GM23338 (cell line): ENCODE results near the gene RNF217. TPM values are rescaled to one million over a fixed set of nuclear protein-coding genes. Genes with fewer than 3 reads are reported as not detected.

Source experiments
- ATAC-seq: fragments of 200-7000 bp; cut with Tn5 transposase; 3 replicates; pipeline ENCODE4 v1.9.1; 2020
- DNase-seq: peaks from one replicate; pipeline ENCODE4 v3.0.0-alpha.2; 2015; ENCODE audit warnings: low spot score
- H2AFZ ChIP-seq: fragments of 200-600 bp; sonication (generic); 2 replicates; pipeline ENCODE4 v1.8.0; 2016; ENCODE audit warnings: antibody characterized with exemption, mild to moderate bottlenecking, moderate library complexity
- H3F3A ChIP-seq: fragments of 200-600 bp; sonication (generic); replicated peaks from 2 replicates; pipeline ENCODE4 v1.8.0; 2017; ENCODE audit warnings: antibody characterized with exemption, mixed run types, low read depth
- H3K27ac ChIP-seq: fragments of 200-600 bp; sonication (generic); 2 replicates; pipeline ENCODE4 v1.6.1; 2016; ENCODE audit warnings: low read depth
- H3K27me3 ChIP-seq: fragments of 200-600 bp; sonication (generic); 2 replicates; pipeline ENCODE4 v1.8.0; 2016; ENCODE audit warnings: mild to moderate bottlenecking, mixed run types, moderate library complexity; ENCODE audit not compliant: insufficient read depth
- H3K36me3 ChIP-seq: fragments of 200-600 bp; sonication (generic); 2 replicates; pipeline ENCODE4 v1.8.0; 2016; ENCODE audit warnings: mild to moderate bottlenecking; ENCODE audit not compliant: insufficient read depth
- H3K4me1 ChIP-seq: fragments of 200-600 bp; sonication (generic); 2 replicates; pipeline ENCODE4 v1.8.0; 2016; ENCODE audit warnings: mild to moderate bottlenecking, moderate library complexity; ENCODE audit not compliant: insufficient read depth
- H3K4me2 ChIP-seq: fragments of 200-600 bp; sonication (generic); 2 replicates; pipeline ENCODE4 v1.7.1; 2017; ENCODE audit warnings: mixed run types
- H3K4me3 ChIP-seq: fragments of 200-600 bp; sonication (generic); 2 replicates; pipeline ENCODE4 v1.6.1; 2016; ENCODE audit warnings: mixed run types
- H3K79me2 ChIP-seq: fragments of 200-600 bp; sonication (generic); replicated peaks from 2 replicates; pipeline ENCODE4 v1.8.0; 2017; ENCODE audit warnings: mild to moderate bottlenecking; ENCODE audit not compliant: insufficient read depth
- H3K9me2 ChIP-seq: fragments of 200-600 bp; sonication (generic); 2 replicates; pipeline ENCODE4 v1.8.0; 2017; ENCODE audit not compliant: insufficient read depth
- H4K20me1 ChIP-seq: fragments of 200-600 bp; sonication (generic); replicated peaks from 2 replicates; pipeline ENCODE4 v1.8.0; 2017; ENCODE audit warnings: mild to moderate bottlenecking; ENCODE audit not compliant: insufficient read depth
- H3K27ac Mint-ChIP-seq: 2 replicates; pipeline ENCODE4 v1.8.0; 2020; ENCODE audit warnings: inconsistent platforms, mild to moderate bottlenecking, moderate library complexity, mixed read lengths
- H3K27me3 Mint-ChIP-seq: 3 replicates; pipeline ENCODE4 v1.8.0; 2022; ENCODE audit warnings: low read depth, mild to moderate bottlenecking, moderate library complexity, mixed read lengths, inconsistent platforms; ENCODE audit not compliant: insufficient read depth, poor library complexity
- H3K36me3 Mint-ChIP-seq: 3 replicates; pipeline ENCODE4 v1.8.0; 2021; ENCODE audit warnings: low read depth, mild to moderate bottlenecking, inconsistent platforms, moderate library complexity, mixed read lengths
- H3K4me1 Mint-ChIP-seq: 3 replicates; pipeline ENCODE4 v1.8.0; 2020; ENCODE audit warnings: mild to moderate bottlenecking, inconsistent platforms, mixed read lengths
- H3K4me3 Mint-ChIP-seq: 3 replicates; pipeline ENCODE4 v1.8.0; 2021; ENCODE audit warnings: moderate library complexity, mild to moderate bottlenecking, inconsistent platforms, mixed read lengths
- H3K9me3 Mint-ChIP-seq: 3 replicates; pipeline ENCODE4 v1.8.0; 2020; ENCODE audit warnings: moderate library complexity, mild to moderate bottlenecking, inconsistent platforms, mixed read lengths
- EZH2 ChIP-seq: fragments of 200-600 bp; sonication (generic); IDR thresholded peaks from one replicate; pipeline ENCODE4 v1.8.0; 2017; ENCODE audit warnings: antibody characterized with exemption, mild to moderate bottlenecking, low read depth; ENCODE audit not compliant: unreplicated experiment
- EZH2phosphoT487 ChIP-seq: fragments of 200-600 bp; sonication (generic); IDR thresholded peaks from one replicate; pipeline ENCODE4 v1.8.1; 2018; ENCODE audit warnings: antibody characterized with exemption; ENCODE audit not compliant: unreplicated experiment
- JUNB ChIP-seq: IDR thresholded peaks from one replicate; pipeline ENCODE4 v1.6.1; 2016; ENCODE audit warnings: antibody characterized with exemption; ENCODE audit not compliant: unreplicated experiment
- POLR2AphosphoS5 ChIP-seq: IDR thresholded peaks from 2 replicates; pipeline ENCODE4 v1.6.1; 2016; ENCODE audit warnings: antibody characterized with exemption, low read depth
- STAT1 ChIP-seq: IDR thresholded peaks from one replicate; pipeline ENCODE4 v1.6.1; 2016; ENCODE audit warnings: antibody characterized with exemption; ENCODE audit not compliant: unreplicated experiment
- ZNF114 ChIP-seq: fragments of 250-450 bp; sonication (Bioruptor Pico); IDR thresholded peaks from 2 replicates; pipeline ENCODE4 v1.5.0; 2020; ENCODE audit warnings: mild to moderate bottlenecking, moderate library complexity
- polyA plus RNA-seq: library from polyadenylated mRNA; unstranded; fragments of >200 nt; fragmentation: Nextera tagmentation; extraction: Ambion mirVana; gene quantifications from 2 replicates; pipeline ENCODE4 v1.2.1, GENCODE V29; 2016
- total RNA-seq: library from RNA; depleted of rRNA; stranded (reverse); fragments of >200 nt; shearing (Covaris generic); gene quantifications from 2 replicates; pipeline ENCODE4 v1.2.3, GENCODE V29; 2014
- TF ChIP-seq, protein P1 (sequence below): IDR thresholded peaks from 2 replicates; pipeline ENCODE4 v1.6.1; 2016; ENCODE audit warnings: antibody characterized with exemption
- TF ChIP-seq, protein P2 (sequence below): fragments of 250-450 bp; sonication (Bioruptor Pico); IDR thresholded peaks from 2 replicates; pipeline ENCODE4 v1.5.0; 2020; ENCODE audit warnings: mild to moderate bottlenecking, moderate library complexity

Gene RNF217
- total and polyA plus RNA-seq, 2 experiments from 2014 or later: 1.7 to 6.2 TPM

DNA sequence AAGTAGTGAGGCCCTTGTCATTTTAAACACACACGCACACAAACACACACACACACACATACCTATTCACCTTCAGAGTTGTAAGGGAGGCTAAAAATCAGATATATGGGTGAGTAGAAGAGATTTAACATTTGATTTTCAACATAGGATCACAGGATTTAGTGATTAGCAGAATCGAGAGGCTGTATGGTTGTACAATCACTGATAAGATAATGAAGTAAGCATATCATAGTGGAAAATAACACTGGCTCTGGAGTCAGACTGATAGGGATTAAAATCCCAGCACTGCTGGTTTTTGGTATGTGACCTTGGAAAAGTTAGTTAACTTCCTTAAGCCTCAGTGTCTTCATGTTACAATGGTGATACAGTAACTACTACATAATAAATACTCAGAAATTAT lies 40.8 kb downstream of the RNF217 start:
- peaks cover 16% of the 10 kb centered on the region for H3K4me1 Mint-ChIP-seq
- H3K4me2 ChIP-seq: no peak overlapping the region
- H3K9me2 ChIP-seq: no peaks in the 10 kb centered on the region
- no peak overlapping the region for H3K27ac ChIP-seq
- no peaks in the 10 kb centered on the region for H3K79me2 ChIP-seq
- H2AFZ ChIP-seq: no peak overlapping the region
- H3K4me3 ChIP-seq: no peak overlapping the region
- H3K27ac Mint-ChIP-seq: no peak overlapping the region
- H3K4me3 Mint-ChIP-seq: no peak overlapping the region
- H3K4me1 ChIP-seq: no peaks in the 10 kb centered on the region
- TF ChIP-seq, protein P1, sequence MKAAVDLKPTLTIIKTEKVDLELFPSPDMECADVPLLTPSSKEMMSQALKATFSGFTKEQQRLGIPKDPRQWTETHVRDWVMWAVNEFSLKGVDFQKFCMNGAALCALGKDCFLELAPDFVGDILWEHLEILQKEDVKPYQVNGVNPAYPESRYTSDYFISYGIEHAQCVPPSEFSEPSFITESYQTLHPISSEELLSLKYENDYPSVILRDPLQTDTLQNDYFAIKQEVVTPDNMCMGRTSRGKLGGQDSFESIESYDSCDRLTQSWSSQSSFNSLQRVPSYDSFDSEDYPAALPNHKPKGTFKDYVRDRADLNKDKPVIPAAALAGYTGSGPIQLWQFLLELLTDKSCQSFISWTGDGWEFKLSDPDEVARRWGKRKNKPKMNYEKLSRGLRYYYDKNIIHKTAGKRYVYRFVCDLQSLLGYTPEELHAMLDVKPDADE: no peak
- no peak for TF ChIP-seq JUNB
- TF ChIP-seq POLR2AphosphoS5: no peak
- TF ChIP-seq, protein P2, sequence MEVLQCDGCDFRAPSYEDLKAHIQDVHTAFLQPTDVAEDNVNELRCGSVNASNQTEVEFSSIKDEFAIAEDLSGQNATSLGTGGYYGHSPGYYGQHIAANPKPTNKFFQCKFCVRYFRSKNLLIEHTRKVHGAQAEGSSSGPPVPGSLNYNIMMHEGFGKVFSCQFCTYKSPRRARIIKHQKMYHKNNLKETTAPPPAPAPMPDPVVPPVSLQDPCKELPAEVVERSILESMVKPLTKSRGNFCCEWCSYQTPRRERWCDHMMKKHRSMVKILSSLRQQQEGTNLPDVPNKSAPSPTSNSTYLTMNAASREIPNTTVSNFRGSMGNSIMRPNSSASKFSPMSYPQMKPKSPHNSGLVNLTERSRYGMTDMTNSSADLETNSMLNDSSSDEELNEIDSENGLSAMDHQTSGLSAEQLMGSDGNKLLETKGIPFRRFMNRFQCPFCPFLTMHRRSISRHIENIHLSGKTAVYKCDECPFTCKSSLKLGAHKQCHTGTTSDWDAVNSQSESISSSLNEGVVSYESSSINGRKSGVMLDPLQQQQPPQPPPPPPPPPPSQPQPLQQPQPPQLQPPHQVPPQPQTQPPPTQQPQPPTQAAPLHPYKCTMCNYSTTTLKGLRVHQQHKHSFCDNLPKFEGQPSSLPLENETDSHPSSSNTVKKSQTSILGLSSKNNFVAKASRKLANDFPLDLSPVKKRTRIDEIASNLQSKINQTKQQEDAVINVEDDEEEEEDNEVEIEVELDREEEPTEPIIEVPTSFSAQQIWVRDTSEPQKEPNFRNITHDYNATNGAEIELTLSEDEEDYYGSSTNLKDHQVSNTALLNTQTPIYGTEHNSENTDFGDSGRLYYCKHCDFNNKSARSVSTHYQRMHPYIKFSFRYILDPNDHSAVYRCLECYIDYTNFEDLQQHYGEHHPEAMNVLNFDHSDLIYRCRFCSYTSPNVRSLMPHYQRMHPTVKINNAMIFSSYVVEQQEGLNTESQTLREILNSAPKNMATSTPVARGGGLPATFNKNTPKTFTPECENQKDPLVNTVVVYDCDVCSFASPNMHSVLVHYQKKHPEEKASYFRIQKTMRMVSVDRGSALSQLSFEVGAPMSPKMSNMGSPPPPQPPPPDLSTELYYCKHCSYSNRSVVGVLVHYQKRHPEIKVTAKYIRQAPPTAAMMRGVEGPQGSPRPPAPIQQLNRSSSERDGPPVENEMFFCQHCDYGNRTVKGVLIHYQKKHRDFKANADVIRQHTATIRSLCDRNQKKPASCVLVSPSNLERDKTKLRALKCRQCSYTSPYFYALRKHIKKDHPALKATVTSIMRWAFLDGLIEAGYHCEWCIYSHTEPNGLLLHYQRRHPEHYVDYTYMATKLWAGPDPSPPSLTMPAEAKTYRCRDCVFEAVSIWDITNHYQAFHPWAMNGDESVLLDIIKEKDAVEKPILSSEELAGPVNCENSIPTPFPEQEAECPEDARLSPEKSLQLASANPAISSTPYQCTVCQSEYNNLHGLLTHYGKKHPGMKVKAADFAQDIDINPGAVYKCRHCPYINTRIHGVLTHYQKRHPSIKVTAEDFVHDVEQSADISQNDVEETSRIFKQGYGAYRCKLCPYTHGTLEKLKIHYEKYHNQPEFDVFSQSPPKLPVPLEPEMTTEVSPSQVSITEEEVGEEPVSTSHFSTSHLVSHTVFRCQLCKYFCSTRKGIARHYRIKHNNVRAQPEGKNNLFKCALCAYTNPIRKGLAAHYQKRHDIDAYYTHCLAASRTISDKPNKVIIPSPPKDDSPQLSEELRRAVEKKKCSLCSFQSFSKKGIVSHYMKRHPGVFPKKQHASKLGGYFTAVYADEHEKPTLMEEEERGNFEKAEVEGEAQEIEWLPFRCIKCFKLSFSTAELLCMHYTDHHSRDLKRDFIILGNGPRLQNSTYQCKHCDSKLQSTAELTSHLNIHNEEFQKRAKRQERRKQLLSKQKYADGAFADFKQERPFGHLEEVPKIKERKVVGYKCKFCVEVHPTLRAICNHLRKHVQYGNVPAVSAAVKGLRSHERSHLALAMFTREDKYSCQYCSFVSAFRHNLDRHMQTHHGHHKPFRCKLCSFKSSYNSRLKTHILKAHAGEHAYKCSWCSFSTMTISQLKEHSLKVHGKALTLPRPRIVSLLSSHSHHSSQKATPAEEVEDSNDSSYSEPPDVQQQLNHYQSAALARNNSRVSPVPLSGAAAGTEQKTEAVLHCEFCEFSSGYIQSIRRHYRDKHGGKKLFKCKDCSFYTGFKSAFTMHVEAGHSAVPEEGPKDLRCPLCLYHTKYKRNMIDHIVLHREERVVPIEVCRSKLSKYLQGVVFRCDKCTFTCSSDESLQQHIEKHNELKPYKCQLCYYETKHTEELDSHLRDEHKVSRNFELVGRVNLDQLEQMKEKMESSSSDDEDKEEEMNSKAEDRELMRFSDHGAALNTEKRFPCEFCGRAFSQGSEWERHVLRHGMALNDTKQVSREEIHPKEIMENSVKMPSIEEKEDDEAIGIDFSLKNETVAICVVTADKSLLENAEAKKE (CRISPR knock-in tag): no peak
- H3K9me3 Mint-ChIP-seq: peaks cover 3% of the 10 kb centered on the region; the same call in 1 of the 3 replicates
- peaks cover 3% of the 10 kb centered on the region for H3K27me3 Mint-ChIP-seq
- DNase-seq (no peak), ATAC-seq (no peak)
- H3K36me3 Mint-ChIP-seq: no peaks in the 10 kb centered on the region
- no peaks in the 10 kb centered on the region for H3F3A ChIP-seq
- H3K36me3 ChIP-seq: no peaks in the 10 kb centered on the region
- H3K27me3 ChIP-seq: no peaks in the 10 kb centered on the region
- H4K20me1 ChIP-seq: no peaks in the 10 kb centered on the region

DNA sequence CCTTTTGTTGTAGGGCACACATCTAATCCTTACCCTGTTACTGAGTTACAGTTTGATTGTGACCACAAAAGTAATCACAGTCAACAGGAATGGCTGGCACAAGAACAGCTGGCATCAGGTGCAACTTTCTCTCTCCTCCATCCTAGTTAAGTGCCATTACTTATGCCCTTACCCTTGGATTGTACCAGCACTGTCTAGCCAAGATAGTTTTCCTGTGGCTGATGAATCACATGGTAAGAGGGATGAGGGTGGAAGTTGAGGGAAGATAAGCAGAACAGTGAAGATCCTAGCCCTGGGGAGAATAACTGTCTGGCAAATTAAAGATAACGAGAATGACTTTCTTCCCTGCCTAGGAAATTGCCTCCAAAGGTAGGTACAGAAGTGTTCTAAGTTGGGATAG lies 42.0 kb downstream of the RNF217 start:
- Mint-ChIP-seq H3K36me3 (no peaks in the 10 kb centered on the region), H3K4me1 (peaks cover 14% of the 10 kb centered on the region), H3K4me3 (no peak overlapping the region), H3K27me3 (peaks cover 6% of the 10 kb centered on the region), H3K27ac (no peak overlapping the region), H3K9me3 (peaks cover 3% of the 10 kb centered on the region; the same call in 1 of the 3 replicates)
- DNase-seq: no peak
- Histone ChIP-seq H3K4me3 (no peak overlapping the region), H3K27ac (no peak overlapping the region), H3K4me2 (no peak overlapping the region), H3K27me3 (no peaks in the 10 kb centered on the region), H3K79me2 (no peaks in the 10 kb centered on the region), H2AFZ (no peak overlapping the region), H3K4me1 (no peaks in the 10 kb centered on the region), H4K20me1 (no peaks in the 10 kb centered on the region), H3K9me2 (no peaks in the 10 kb centered on the region), H3K36me3 (no peaks in the 10 kb centered on the region), H3F3A (no peaks in the 10 kb centered on the region)
- TF ChIP-seq EZH2: no peak
- TF ChIP-seq ZNF114: no peak
- TF ChIP-seq STAT1: no peak
- no peak for TF ChIP-seq EZH2phosphoT487
- no peak for ATAC-seq
